Heart left ventricle (tissue), 16 donors: ENCODE data around the gene NCSTN. TPM values are rescaled to one million over a fixed set of nuclear protein-coding genes. Genes with fewer than 3 reads are reported as not detected.

ENCODE experiments used
- ATAC-seq, 4 donors: fragments of 200-7000 bp; cut with Tn5 transposase; one replicate each; pipeline ENCODE4 v1.9.1; 2020 to 2022; ENCODE audit warnings: moderate library complexity in 4 of 4, mild to moderate bottlenecking in 3 of 4, moderate number of reproducible peaks in 1 of 4
- DNase-seq, 5 donors: peaks; one replicate each; pipeline ENCODE4 v3.0.0-alpha.2; 2020
- H3K27ac ChIP-seq, 12 donors: fragments of 200-600 bp; sonication (generic) in 4 of 12; one replicate each; pipeline versions ENCODE4 v1.5.0 to v1.8.0; 2016 to 2022; ENCODE audit warnings: mild to moderate bottlenecking in 2 of 12
- H3K27me3 ChIP-seq, 9 donors: fragments of 200-600 bp; sonication (generic) in 2 of 9; one replicate each; pipeline versions ENCODE4 v1.5.1 to v1.8.0; 2016 to 2022; ENCODE audit warnings: mild to moderate bottlenecking in 3 of 9
- H3K36me3 ChIP-seq, 9 donors: fragments of 200-600 bp; sonication (generic) in 2 of 9; one replicate each; pipeline versions ENCODE4 v1.5.0 to v1.8.0; 2018 to 2022; ENCODE audit warnings: mild to moderate bottlenecking in 2 of 9
- H3K4me1 ChIP-seq, 12 donors: fragments of 200-600 bp; sonication (generic) in 4 of 12; one replicate each; pipeline versions ENCODE4 v1.5.0 to v1.8.0; 2016 to 2022; ENCODE audit warnings: mild to moderate bottlenecking in 3 of 12
- H3K4me3 ChIP-seq, 12 donors: fragments of 200-600 bp; sonication (generic) in 4 of 12; one replicate each; pipeline versions ENCODE4 v1.5.0 to v1.8.0; 2017 to 2022; ENCODE audit warnings: mild to moderate bottlenecking in 9 of 12, moderate library complexity in 4 of 12
- H3K9me3 ChIP-seq, 12 donors: fragments of 200-600 bp; sonication (generic) in 4 of 12; one replicate each; pipeline versions ENCODE4 v1.5.0 to v1.8.0; 2016 to 2022; ENCODE audit warnings: mild to moderate bottlenecking in 1 of 12
- CTCF ChIP-seq, 12 donors: fragments of 200-600 bp; sonication (generic) in 4 of 12; IDR thresholded peaks; one replicate each; pipeline versions ENCODE4 v1.5.0 to v1.8.0; 2018 to 2022; ENCODE audit warnings: antibody characterized with exemption in 12 of 12, mild to moderate bottlenecking in 5 of 12
- POLR2A ChIP-seq, 2 donors: fragments of 450-650 bp; IDR thresholded peaks; one replicate each; pipeline ENCODE4 v1.6.1; 2017; ENCODE audit warnings: antibody characterized with exemption in 2 of 2, mild to moderate bottlenecking in 2 of 2, moderate library complexity in 2 of 2
- WGBS, 4 donors: extraction: QIAGEN DNeasy Blood & Tissue Kit in 2 of 4; methylation state at CpG; one replicate each; pipeline versions ENCODE4 v1.1.5 to v1.1.7; 2013 to 2018; 5-methylcytosine and 5-hydroxymethylcytosine counted together
- intact Hi-C, 10 donors: fragments of 100-400 bp; cut with DNase I; formaldehyde crosslinking; loops; one replicate each; pipeline versions ENCODE4 v1.11.1 to v1.14.2; 2022
- long read RNA-seq, 3 donors: library from polyadenylated mRNA; unstranded; transcript quantifications; one replicate each; pipeline ENCODE4 v2.0.0, GENCODE V29; 2020 to 2021
- polyA plus RNA-seq, 2 donors: library from polyadenylated mRNA; stranded (reverse); fragments of 200-250 nt; gene quantifications; one replicate each; pipeline ENCODE4 v1.2.3, GENCODE V29; 2013
- total RNA-seq, 9 donors: library from RNA; depleted of rRNA in 2 of 9; stranded (reverse); fragments of >200 nt in 2 of 9; fragmentation: NEBNext Ultra II Directional in 3 of 9; extraction: Animal tissue kit (Norgen Biotek cat#: 25700) in 3 of 9; gene quantifications; one replicate each; pipeline versions ENCODE4 v1.1.0 to v1.2.4, GENCODE V29; 2016 to 2023
- donor health status: ischemic (EF 13 %, LVEDD 7.1; RV severe dilation, severe dysfunction).
- donor health status: healthy with polysubstance abuse.
- donor health status: DM: no; HTN: yes; CAD: no.
- donor health status: DM: no; HTN: no; CAD: no.
- donor health status: ischemic (EF 25% LVEDD 6.9; RV normal size, moderate dysfunction).
- donor health status: ischemic (EF 25% LVEDD 5.7; RV mildly dilated, moderate dysfunction).
- donor health status: healthy.
- donor health status: DM: yes; HTN: yes; CAD: no.
- donor health status: ischemic (EF 35%, LVEDD 5.7; RV mildly dilated, moderate dysfunction).
- donor health status: nonischemic (EF 11% LVEDD 7.7; RV severe dilation, severe dysfunction).
- donor health status: DM: yes; HTN: yes; CAD: no.
- donor health status: PGD.
- donor health status: ischemic (EF 29% LVEDD 5.4; RV normal size, mild dysfunction).
- donor health status: nonischemic (EF 23%, LVEDD 6.1; RV moderate dilation, normal function).

NCSTN gene
- total RNA-seq (100 to 1,000 TPM in 1 of 9 donors, 10 to 100 TPM in 8; 54.1 to 101 (median 72.2) TPM), polyA plus RNA-seq (10 to 100 TPM; 47.3 to 47.9 TPM)
- long read RNA-seq, donor 1, transcript NCSTN-201 (17 exons, 2,936 nt) = major isoform, 8 of 14 reads
- long read RNA-seq, donor 1, partial matches to known transcripts = 6 of 14 reads
- long read RNA-seq, donor 1, other reads (novel, unspliced or antisense) = 0 of 14 reads
- long read RNA-seq, donor 2, transcript NCSTN-201 (17 exons, 2,936 nt) = major isoform, 31 of 38 reads
- long read RNA-seq, donor 2, partial matches to known transcripts = 5 of 38 reads
- long read RNA-seq, donor 2, other reads (novel, unspliced or antisense) = 2 of 38 reads
- long read RNA-seq, donor 3, transcript NCSTN-201 (17 exons, 2,936 nt) = major isoform, 10 of 15 reads
- long read RNA-seq, donor 3, partial matches to known transcripts = 3 of 15 reads
- long read RNA-seq, donor 3, other reads (novel, unspliced or antisense) = 2 of 15 reads

- Histone ChIP-seq H3K9me3 (no peaks in the 10 kb centered on the region), H3K27ac (peak within 1 kb of the TSS; percentile 79 to 94 (median 90)), H3K27me3 (no peaks in the 10 kb centered on the region), H3K36me3 (peaks cover 0 to 56% (median 43%) of the 10 kb centered on the region in 9 donors), H3K4me1 (peaks cover 0 to 72% (median 30%) of the 10 kb centered on the region in 12 donors), H3K4me3 (peak within 1 kb of the TSS; percentile 73 to 97 (median 88))
- DNase-seq (peak; percentile 92 to 96 (median 94)), ATAC-seq (peak; percentile 98 to 99 (median 98))
- TF ChIP-seq POLR2A (IDR thresholded peaks at IDR 0.05) (peak; percentile 44 to 74), CTCF (IDR thresholded peaks at IDR 0.05) (peak in 2 of 12 donors; percentile 16 to 30)
- WGBS, 4 donors = 0 to 1% (median 0%) methylated on average over 54 to 58 of the region's 58 CpGs
- intact Hi-C loops = loop anchor here in 1 of 10 donors (5.0 kb wide), 1 partner anchor 56 kb away; the partner anchor contains the start of gene PEX19
These were observed at the start of gene NCSTN, which contains the start of gene COPA for GRCh38 chr1:160342953-160343869. TSS of gene NCSTN (plus strand) at chr1:160343383. CDS start at chr1:160343397, 14 bp downstream. TSS of gene COPA (minus strand) at chr1:160343250. CDS start at chr1:160343170, 80 bp downstream.

GRCh38 chr1:160296036-160296435, 47.1 kb upstream of the NCSTN start:
- WGBS, 4 donors = 89 to 98% (median 92%) methylated on average over 1 of the region's 1 CpG
- Histone ChIP-seq H3K9me3 (no peaks in the 10 kb centered on the region), H3K36me3 (peaks cover 11 to 100% (median 100%) of the 10 kb centered on the region in 9 donors), H3K27ac (no peak overlapping the region), H3K27me3 (no peaks in the 10 kb centered on the region), H3K4me1 (peaks cover 0 to 3% (median 0%) of the 10 kb centered on the region in 12 donors), H3K4me3 (no peak overlapping the region)
- intact Hi-C loops = loop anchor here in 1 of 10 donors (5.0 kb wide), 1 partner anchor 36 kb away; no protein-coding TSS in a partner anchor
- ATAC-seq = no peak
- DNase-seq = no peak
- TF ChIP-seq CTCF (IDR thresholded peaks at IDR 0.05) = no peak

GRCh38 chr1:160300173-160300572, 43.0 kb upstream of the NCSTN start:
- no peak for ATAC-seq
- WGBS, 4 donors = 82 to 89% (median 87%) methylated on average over 7 of the region's 7 CpGs
- no peaks in the 10 kb centered on the region for H3K27me3 ChIP-seq
- H3K27ac ChIP-seq = no peak overlapping the region
- H3K9me3 ChIP-seq = no peaks in the 10 kb centered on the region
- no peak for TF ChIP-seq POLR2A (IDR thresholded peaks at IDR 0.05)
- no peak for TF ChIP-seq CTCF (IDR thresholded peaks at IDR 0.05)
- no peaks in the 10 kb centered on the region for H3K4me1 ChIP-seq
- intact Hi-C loops = no loop called here
- no peak overlapping the region for H3K4me3 ChIP-seq
- peaks cover 0 to 100% (median 100%) of the 10 kb centered on the region in 9 donors for H3K36me3 ChIP-seq
- no peak for DNase-seq
